ENCODE results near the gene NR2F2. TPM values are rescaled to one million over a fixed set of nuclear protein-coding genes. Genes with fewer than 3 reads are reported as not detected.

NR2F2 gene
- total RNA-seq, 1 donor from 2014 or later: 135 TPM

- no peaks in the 10 kb centered on the region for H3K4me1 Mint-ChIP-seq (ENCODE audit: unreplicated experiment)
- TF ChIP-seq, protein P1, sequence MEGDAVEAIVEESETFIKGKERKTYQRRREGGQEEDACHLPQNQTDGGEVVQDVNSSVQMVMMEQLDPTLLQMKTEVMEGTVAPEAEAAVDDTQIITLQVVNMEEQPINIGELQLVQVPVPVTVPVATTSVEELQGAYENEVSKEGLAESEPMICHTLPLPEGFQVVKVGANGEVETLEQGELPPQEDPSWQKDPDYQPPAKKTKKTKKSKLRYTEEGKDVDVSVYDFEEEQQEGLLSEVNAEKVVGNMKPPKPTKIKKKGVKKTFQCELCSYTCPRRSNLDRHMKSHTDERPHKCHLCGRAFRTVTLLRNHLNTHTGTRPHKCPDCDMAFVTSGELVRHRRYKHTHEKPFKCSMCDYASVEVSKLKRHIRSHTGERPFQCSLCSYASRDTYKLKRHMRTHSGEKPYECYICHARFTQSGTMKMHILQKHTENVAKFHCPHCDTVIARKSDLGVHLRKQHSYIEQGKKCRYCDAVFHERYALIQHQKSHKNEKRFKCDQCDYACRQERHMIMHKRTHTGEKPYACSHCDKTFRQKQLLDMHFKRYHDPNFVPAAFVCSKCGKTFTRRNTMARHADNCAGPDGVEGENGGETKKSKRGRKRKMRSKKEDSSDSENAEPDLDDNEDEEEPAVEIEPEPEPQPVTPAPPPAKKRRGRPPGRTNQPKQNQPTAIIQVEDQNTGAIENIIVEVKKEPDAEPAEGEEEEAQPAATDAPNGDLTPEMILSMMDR (conservative IDR thresholded peaks at IDR 0.05): no peak
- no peak overlapping the region for H3K27ac Mint-ChIP-seq
- no peaks in the 10 kb centered on the region for H3K27me3 Mint-ChIP-seq
- DNase-seq (ENCODE audit: extremely low spot score, unreplicated experiment): no peak
- no peak overlapping the region for H3K4me3 Mint-ChIP-seq
- H3K36me3 Mint-ChIP-seq: peaks cover 24% of the 10 kb centered on the region
- H3K9me3 Mint-ChIP-seq: peaks cover 13% of the 10 kb centered on the region
Observed at GRCh38 chr15:96293441-96293840, 37.1 kb upstream of the NR2F2 start.

DNA sequence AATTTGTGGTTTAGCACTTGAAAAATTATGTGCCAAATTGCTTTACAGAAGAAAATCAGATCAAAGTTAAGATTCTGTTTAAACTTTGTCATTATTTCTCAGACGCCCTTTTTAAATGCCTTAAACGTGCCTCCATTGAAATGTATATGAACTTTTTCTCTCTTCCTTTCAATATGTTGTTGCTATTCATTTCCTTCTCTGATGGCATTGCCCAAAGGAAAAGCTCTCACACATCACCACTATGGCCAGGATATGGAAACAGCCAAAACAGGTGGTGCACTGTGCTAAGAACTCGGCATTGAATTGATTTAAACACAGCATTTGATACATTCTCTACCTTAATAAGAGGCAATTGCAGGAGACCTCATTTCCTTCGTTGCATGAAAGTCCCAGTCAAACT, 35.7 kb upstream of the NR2F2 start:
- H3K9me3 Mint-ChIP-seq: peaks cover 18% of the 10 kb centered on the region
- H3K4me1 Mint-ChIP-seq (ENCODE audit: unreplicated experiment): no peaks in the 10 kb centered on the region
- H3K27me3 Mint-ChIP-seq: no peaks in the 10 kb centered on the region
- no peak for DNase-seq (ENCODE audit: extremely low spot score, unreplicated experiment)
- peaks cover 26% of the 10 kb centered on the region for H3K36me3 Mint-ChIP-seq
- no peak overlapping the region for H3K27ac Mint-ChIP-seq
- no peak overlapping the region for H3K4me3 Mint-ChIP-seq
- TF ChIP-seq, protein P1 (conservative IDR thresholded peaks at IDR 0.05): no peak

- Mint-ChIP-seq H3K36me3 (peaks cover 28% of the 10 kb centered on the region), H3K4me3 (no peak overlapping the region), H3K4me1 (ENCODE audit: unreplicated experiment) (no peaks in the 10 kb centered on the region), H3K27me3 (no peaks in the 10 kb centered on the region), H3K9me3 (peaks cover 18% of the 10 kb centered on the region), H3K27ac (no peak overlapping the region)
- TF ChIP-seq, protein P1 (conservative IDR thresholded peaks at IDR 0.05): no peak
- no peak for DNase-seq (ENCODE audit: extremely low spot score, unreplicated experiment)
Observed at GRCh38 chr15:96296264-96296663, 34.2 kb upstream of the NR2F2 start.

DNA sequence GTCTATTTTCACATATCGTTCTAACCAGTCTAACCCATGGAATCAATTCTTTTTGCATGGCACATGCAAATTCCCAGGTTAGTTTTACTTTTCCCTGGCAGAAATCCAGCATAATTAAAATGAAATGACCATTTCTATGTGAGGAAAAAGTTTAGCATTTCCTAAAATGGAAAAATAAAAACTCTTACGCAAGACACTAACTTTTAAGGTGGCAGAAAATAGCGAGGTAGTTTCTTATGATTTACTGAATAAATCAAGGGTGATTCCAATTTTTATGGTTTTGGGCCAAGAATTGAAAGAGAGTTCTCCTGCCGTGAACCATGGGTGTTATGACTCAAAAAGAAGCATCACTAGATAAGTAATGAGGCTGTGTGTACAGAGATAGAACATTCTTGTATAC, 32.7 kb upstream of the NR2F2 start:
- Mint-ChIP-seq H3K27me3 (no peaks in the 10 kb centered on the region), H3K27ac (no peak overlapping the region)

GRCh38 chr15:96298217-96298616, 32.3 kb upstream of the NR2F2 start:
- Mint-ChIP-seq H3K9me3 (peaks cover 18% of the 10 kb centered on the region), H3K36me3 (peaks cover 28% of the 10 kb centered on the region), H3K4me3 (no peak overlapping the region), H3K27ac (no peak overlapping the region), H3K4me1 (ENCODE audit: unreplicated experiment) (no peaks in the 10 kb centered on the region), H3K27me3 (no peaks in the 10 kb centered on the region)
- no peak for DNase-seq (ENCODE audit: extremely low spot score, unreplicated experiment)
- TF ChIP-seq, protein P1 (conservative IDR thresholded peaks at IDR 0.05): no peak

More for the DNA sequence above, 32.7 kb upstream of the NR2F2 start:
- H3K9me3 Mint-ChIP-seq: peaks cover 18% of the 10 kb centered on the region
- H3K36me3 Mint-ChIP-seq: peaks cover 30% of the 10 kb centered on the region
- H3K4me3 Mint-ChIP-seq: no peak overlapping the region
- H3K4me1 Mint-ChIP-seq (ENCODE audit: unreplicated experiment): no peaks in the 10 kb centered on the region
- TF ChIP-seq, protein P1 (conservative IDR thresholded peaks at IDR 0.05): no peak
- DNase-seq (ENCODE audit: extremely low spot score, unreplicated experiment): no peak

GRCh38 chr15:96300836-96301235, 29.7 kb upstream of the NR2F2 start:
- H3K9me3 Mint-ChIP-seq: peaks cover 18% of the 10 kb centered on the region
- H3K4me3 Mint-ChIP-seq: no peak overlapping the region
- no peak for DNase-seq (ENCODE audit: extremely low spot score, unreplicated experiment)
- H3K36me3 Mint-ChIP-seq: peaks cover 39% of the 10 kb centered on the region
- TF ChIP-seq, protein P1 (conservative IDR thresholded peaks at IDR 0.05): no peak
- H3K27me3 Mint-ChIP-seq: no peaks in the 10 kb centered on the region
- H3K27ac Mint-ChIP-seq: no peak overlapping the region
- peaks cover 9% of the 10 kb centered on the region for H3K4me1 Mint-ChIP-seq (ENCODE audit: unreplicated experiment)
